GM18520 (cell line): ENCODE data around the gene EBP.

Experiments
- ATAC-seq: cut with Tn5 transposase; IDR thresholded peaks from one replicate; pipeline ENCODE4 v1.9.1; 2021; ENCODE audit not compliant: unreplicated experiment

EBP gene

DNA sequence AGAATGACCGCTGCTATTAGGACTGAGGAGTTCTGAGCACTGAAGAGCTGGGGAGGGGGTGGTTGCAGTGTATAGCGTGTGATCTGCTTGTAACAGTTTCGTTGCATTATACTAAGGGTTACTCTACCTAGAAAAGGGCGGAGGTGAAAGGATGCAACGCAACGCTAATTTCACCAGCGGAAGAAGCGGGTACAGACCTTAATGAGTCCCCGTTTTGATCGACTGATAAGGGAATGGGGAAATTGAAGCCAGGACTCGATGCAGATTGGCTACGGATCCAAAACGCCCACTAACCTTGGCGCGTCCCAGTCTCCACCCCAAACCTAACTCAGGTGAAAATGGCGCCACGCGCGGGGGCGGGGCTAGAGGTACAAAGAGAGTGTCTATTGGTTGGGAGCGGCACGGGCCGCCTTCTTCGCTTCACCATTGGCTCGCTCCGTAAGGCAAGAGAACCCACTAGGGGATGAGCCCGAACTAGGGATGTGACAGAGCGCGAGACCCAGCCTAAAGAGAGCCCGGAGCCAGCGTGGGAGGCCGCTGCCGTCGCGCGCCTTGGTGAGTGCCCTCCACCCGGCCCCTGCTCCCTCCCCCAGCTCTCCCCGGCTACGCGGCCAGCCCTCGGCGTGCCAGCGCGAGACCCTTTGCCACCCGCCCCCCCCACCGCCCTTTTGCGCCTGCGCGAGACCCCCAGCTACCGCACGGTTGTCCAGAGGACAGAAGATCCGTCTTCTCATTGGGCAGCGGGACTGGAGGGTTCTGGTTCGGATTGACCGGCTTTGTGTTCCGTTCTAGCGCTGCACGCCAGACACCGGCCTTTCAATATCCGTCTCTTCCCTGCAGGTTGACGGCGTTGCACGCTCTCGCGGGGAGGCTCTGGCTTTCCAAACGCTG is at the start of gene EBP:
Gene EBP (plus strand): TSS at position 456 of the 891 bp plus-strand sequence. CDS start 1,964 bp downstream, outside the sequence.
- peak; percentile 92 for ATAC-seq

DNA sequence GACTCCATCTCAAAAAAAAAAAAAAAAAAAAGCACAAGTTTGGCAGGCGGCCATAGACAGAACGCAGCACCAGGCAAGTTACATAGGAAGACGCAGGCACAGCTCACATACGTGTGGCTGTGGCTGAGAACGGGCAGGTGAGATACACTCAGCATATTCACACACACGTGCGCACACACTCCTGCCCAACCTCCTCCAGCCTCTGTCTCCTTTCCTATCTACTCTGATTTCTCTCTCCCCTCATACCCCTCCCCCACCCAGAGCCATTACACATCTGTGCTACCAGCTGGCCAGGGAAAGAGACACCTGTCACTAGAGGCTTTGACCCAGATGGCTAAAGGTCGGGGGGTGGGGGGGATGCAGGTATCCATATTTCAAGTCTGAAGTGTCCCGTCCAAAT is 49.4 kb upstream of the EBP start:
- no peak for ATAC-seq

DNA sequence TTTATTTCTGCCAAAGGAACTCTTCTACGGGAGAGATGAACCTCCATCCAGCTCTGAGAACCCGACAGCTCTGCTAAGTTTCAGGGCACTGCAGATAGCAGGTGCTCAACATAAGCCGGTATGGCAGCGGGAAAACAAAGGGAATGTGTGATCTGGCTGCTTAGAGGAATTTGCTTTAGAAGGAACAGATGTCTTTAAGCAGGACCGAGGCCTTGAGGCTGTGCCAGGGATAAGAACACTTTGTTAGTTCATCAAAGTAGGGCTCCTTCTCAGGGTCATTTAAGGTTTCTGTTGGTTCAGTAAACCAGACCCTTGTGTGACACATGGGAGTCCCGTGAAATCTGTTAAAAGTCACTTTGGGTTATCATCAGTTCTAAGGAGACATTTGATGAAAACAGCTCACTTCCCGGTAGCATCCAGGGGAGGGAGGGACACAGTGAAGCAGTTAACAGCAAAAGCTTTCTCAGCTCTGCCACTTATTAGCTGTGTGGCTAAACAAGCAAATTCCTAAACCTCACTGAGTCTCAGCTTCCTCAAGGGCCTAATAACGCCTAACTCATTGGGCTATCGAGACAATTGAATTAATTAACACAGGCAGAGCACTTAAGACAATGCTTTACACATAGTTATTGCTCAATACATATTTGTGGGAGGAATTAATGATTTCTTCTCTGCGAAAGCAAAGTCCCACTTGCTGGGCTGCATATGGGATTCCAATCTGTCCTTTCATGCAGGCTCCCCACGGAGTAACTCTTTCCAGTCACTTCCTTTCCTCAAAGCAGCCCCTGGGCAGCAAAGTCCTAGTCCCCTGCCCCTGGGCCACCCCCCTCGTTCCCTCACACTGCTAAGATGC is 48.5 kb upstream of the EBP start:
- ATAC-seq = no peak

DNA sequence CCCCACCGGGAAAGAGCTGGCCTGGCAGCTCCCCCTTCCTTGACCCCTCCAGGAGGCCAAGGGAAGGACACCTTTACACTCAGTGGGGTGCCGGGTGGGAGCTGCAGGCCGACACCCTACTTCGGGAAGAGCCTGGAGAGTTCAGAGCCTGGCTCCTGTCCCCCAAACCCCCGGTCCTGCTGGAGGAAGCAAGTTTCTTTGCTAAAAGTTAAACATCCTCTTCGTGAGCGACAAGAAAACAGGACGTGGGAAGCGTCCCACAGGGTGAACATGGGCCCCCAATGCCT is 48.0 kb upstream of the EBP start:
- no peak for ATAC-seq

DNA sequence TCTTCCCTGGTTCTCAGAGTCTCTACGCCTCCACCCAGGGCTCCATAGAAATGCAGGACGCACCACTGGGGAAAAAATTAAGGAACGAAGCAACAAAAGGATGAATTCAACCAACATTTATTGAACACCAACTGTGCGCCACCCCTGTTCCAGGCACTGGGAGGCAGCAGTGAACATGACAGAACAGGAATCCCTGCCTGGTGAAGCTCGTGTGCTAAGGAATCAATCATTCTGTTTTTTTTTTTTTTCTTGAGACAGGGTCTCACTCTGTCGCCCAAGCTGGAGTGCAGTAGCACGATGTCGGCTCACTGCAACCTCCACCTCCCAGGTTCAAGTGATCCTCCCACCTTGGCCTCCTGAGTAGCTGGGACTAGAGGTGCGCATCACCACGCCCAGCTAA is 47.5 kb upstream of the EBP start:
- ATAC-seq = no peak

DNA sequence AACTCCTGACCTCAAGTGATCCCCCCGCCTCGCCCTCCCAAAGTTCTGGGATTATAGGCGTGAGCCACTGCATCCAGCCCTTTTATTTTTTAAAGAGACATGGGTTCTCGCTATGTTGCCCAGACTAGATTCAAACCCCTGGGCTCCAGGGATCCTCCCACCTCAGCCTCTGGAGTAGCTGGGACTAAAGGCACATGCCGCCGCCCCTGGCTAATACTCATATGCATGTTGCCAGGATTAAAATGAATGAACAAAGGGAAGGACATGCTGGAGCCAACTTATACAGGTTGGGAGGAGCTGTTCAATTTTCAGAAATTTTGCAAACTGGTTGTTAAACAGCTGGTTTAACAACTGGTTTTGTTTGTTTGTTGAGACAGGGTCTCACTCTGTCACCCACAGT is 47.0 kb upstream of the EBP start:
- ATAC-seq = no peak

DNA sequence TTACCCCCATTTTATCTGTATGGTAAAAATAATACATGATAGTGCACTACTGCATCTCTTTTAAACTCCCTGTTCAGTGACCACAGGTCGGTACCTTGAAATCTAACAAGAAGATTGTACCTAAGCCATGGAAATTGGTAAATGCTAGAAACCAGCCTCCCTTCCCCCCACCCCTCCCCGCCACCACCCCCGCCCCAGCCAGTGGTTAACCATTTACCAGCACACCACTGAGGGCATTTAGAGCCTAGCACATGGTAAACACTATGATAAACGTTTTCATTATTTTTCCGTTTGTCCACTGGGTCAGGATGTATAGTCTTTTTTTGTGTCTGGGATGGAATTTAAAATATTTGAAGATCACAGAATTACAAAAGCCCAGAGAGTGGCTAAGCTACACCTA is 46.3 kb upstream of the EBP start:
- no peak for ATAC-seq

DNA sequence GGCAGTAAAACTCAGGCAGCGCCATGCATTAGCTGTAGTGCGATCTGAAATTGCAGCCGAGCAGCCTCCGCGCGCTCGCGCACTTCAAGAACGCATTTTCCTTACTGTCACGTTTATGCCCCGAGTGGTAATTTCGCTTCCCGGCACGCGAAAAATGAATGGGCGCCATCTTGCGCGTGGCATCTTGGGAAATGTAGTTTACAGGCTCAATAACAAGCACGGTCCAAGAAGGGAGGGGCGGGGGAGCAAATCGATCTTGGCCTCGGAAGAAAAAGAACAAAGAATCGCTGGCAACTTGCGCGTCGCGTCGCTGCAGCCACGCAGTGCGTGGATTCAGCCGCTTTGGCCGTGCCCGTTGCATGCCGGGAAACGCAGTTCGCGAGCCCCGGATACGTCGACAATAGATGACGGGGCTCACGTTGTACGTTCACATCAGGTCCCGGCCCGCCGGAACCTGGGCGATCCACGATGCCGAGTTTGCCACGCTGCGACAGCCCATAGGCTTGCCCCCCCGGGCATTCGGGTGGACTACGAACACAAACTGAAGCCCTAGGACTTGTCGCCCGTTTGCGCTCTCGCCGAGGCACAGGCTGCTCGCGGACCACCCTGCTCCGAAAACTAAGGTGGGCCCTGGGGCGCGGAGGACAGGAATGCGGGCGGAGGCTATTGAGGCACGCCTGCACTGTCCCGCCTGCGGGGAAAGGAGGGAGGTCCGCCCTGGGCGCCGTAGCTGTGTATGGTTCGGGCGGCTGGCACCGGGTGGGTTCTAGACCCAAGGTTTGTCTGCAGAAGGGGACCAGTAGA is 45.6 kb upstream of the EBP start, which contains the start of gene FTSJ1:
Gene FTSJ1 (plus strand): TSS at position 426 of the 804 bp plus-strand sequence. CDS start 1,849 bp downstream, outside the sequence.
- ATAC-seq = peak; percentile 86

DNA sequence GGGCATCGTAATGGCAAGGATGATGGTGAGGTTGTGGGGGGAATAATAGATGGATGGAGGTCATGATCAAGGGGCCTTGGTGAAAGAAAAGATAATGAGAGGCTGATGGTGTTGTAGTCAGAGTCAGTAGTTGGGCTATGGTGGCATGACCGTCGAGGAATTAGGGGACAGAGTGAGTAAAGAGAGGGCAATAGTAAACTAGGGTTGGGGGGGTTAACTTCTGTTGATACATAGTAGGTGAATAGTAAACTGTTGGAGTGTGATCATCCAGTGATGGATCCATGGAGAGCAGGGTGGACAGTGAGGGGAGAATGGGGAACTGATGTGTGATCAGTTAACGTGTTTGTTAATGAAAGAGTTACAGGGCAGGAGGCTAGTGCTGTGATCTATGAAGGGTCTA is 44.7 kb upstream of the EBP start:
- no peak for ATAC-seq

DNA sequence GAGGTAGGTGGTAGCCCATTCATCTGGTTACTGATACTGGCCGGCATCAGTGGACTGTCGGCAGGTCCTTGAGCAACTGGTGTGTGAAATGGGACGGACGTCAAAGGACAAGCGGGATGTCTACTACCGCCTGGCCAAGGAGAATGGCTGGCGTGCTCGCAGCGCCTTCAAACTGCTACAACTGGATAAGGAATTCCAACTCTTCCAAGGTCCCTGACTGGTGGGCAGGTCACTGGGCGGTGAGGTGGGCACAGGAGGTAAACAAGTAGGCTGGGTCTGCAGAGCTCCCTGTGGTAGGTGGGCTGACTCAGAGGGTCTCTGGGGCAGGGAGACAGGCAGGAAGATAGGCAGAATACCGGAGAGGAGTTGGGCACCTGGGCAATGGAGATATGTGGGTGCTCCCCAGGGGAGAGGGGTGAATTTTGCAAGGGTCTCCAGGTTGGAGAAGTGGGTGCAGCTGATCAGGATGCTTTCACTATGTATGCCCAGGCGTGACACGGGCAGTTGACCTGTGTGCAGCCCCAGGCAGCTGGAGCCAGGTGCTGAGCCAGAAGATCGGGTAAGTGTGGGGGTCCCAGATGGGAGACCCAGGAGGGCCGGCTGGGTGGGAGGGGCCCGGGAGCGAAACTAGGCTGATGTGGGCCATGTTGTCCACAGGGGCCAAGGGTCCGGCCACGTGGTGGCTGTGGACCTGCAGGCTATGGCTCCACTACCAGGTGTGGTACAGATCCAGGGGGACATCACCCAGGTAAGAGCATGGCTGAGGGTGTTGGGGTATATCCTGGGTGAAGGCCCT is 43.5 kb upstream of the EBP start:
- ATAC-seq = no peak

DNA sequence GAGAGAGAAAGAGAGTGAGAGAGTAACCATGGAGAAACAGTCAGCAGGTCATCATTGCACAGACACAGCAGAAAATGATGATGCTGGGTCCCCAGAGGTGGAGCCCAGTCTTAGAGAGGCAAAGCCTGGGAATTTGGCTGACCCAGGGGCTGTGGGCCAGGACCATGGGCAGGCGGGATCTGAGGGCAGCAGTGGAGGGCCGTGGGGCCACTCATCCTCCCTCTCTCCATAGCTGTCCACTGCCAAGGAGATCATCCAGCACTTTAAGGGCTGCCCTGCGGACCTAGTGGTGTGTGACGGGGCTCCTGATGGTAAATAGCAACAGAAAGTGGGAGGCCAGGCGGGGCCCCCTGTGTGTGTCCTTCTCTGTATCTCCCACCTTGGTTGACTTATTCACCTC is 42.8 kb upstream of the EBP start:
- no peak for ATAC-seq

DNA sequence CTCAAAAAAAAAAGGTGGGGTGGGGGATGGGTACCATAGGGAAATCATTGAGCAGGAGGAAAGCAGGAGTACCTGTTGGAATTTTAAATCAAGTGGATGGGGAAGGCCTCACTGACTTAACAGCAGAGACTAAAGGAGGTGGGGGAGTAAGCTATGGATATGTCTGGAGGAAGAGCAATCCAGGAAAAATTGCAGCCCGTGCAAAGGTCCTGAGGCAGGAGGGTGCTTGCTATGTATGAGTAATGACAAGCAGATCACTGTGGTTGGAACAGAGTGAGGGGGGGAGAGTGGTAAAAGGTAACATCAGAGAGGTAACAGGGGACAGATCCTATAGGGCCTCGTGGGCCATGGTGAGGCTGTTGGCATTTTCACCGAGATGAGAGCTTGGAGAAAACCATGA is 41.5 kb upstream of the EBP start:
- ATAC-seq = no peak

DNA sequence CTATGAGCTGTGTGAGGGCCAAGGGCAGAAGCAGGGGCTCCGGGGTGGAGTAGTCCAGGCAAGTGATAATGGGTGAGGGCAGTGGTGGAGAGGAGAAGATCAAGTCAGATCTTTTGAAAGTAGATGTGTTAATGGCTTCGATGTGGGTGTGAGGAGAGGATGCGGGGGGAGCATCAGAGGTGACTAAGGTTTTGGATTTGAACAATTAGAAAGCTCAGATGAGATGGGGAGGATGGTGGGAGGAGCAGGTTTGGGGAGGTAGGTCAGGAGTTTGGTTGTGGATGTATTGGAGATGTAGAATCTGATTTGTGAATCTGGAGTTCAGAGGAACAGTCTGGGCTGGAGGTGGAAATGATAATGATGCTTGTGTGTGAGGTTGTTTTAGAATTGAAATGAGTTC is 41.0 kb upstream of the EBP start:
- no peak for ATAC-seq

DNA sequence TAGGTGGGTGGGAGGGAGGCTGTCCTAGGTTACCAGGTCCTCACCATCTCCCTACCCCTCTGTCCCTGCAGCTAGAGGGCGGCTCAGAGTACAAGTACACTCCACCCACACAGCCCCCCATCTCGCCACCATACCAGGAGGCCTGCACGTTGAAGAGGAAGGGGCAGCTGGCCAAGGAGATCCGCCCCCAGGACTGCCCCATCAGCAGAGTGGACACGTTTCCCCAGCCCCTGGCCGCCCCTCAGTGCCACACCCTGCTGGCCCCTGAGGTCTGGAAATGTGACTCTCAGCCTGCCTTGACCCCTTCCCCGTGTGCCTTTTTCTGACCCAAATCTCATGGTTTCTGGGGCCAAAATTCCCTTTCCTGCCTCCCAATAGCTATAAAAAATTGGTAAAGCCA is 39.1 kb upstream of the EBP start:
- no peak for ATAC-seq

DNA sequence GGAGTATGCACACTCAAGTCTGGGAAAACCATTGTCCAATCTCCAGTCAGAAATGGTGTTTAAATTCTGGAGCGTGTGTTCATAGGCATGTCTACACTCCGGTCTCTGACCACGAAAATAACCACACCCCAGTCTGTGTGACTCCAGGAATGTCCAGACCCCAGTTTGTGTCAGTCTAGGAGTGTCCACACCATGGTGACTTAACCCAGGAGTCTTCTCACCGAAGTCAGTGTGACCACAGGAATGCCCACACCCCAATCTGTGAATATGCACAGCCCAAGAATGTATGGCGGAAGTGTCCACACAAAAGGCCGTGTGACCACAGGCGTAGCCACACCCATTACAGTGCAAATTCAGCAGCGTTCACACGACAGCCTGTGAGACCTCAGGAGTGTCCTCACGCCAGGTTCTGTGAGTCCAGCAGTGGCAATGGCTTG is 34.2 kb upstream of the EBP start:
- ATAC-seq = no peak

DNA sequence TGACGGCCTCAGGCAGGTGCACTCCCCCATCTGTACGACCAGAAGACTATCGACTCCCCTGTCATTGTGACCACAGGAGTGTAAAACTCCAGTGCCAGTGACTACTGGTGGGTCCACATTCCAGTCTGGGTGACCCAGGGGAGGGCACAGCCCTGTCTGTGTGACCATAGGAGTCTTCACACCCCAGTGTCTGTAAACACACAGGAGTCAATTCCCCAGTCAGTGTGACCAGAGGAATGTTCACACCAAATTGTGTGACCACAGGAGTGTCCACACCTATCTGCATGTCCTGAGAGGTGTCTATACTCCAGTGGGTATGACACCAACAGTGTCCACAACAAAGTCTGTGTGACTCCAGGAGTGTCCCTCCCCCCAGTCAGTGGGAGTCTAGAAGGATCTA is 33.6 kb upstream of the EBP start:
- ATAC-seq = no peak

DNA sequence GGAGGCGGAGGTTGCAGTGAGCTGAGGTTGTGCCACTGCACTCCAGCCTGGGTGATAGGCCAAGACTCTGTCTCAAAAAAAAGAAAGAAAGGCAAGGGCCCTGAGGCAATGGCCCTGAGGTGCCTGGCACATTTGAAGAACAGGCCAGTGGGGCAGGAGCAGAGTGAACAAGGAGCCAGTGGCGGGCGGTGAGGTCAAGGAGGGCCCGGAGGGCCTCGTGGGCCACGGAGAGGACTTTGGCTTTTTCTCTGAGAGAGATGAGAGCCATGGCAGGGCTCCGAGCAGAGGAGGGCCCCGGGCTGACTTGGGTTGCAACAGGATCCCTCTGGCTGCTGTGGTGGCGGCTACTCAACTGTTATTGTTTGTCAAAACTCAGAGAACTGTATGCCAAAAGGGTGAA is 32.3 kb upstream of the EBP start:
- no peak for ATAC-seq

DNA sequence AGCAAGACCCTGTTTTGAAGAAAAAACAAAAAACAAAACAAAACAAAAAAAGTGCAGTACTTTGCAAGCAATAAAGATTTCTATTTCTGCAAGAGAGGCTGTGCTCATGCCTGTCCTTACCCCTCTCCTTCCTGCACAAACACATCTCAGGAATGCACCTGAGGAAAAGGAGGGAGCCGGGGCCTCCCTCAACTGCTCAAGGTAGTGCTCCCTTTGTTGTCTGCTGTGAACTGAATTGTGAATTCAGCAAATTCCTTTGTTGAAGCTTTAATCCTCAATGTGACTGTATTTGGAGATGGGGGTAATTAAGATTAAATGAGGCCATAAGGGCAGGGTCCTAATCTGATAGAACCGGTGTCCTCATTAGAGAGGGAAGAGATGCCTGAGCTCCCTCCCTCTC is 31.7 kb upstream of the EBP start:
- ATAC-seq = no peak

DNA sequence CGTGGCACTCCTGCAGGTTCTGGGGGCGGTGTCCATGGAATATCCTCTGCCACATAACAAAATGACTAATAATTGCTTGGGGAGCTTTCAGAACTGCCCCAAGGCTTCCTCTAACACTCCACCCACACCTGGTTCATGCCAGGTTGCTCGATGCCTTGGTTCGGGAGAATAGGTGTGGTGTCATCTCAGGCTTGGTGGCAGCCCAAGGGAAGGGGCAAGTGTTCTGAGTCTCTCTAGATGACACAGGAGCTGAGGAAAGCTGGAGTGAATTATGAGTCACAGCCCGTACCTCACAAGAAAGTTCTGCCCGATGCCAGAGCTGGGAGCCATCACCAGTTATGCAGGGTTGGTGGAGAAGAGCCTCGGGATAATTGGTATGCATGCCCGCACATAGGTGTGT is 30.9 kb upstream of the EBP start:
- no peak for ATAC-seq

DNA sequence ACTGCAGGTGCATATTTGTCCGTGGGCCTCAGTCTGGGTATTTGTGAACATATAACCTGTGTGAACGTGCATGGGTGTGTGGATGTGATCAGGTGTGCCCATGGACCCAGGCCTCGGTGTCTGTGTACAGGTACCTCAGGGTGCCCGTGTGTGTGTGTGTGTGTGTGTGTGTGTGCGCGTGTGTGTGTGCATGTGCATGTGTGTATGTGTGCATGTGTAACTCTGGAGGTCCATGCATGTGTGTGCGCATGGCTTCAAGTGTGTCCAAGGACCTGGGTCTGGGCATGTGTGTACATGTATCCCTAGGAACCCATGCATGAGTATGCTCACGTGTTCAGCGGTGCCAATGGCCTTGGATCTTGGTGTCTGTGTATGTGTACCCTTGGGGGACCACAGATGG is 29.8 kb upstream of the EBP start:
- ATAC-seq = no peak
